Measurements from ENCODE around the gene ASCL3.
A peak's percentile ranks its signal among the peaks of the same experiment; 100 is the strongest.
"Not testable (repeated sequence)": the region's sequence is repeated elsewhere in the genome, so short reads cannot be mapped to it uniquely, and the experiment has no call there.

The ASCL3 gene

DNA sequence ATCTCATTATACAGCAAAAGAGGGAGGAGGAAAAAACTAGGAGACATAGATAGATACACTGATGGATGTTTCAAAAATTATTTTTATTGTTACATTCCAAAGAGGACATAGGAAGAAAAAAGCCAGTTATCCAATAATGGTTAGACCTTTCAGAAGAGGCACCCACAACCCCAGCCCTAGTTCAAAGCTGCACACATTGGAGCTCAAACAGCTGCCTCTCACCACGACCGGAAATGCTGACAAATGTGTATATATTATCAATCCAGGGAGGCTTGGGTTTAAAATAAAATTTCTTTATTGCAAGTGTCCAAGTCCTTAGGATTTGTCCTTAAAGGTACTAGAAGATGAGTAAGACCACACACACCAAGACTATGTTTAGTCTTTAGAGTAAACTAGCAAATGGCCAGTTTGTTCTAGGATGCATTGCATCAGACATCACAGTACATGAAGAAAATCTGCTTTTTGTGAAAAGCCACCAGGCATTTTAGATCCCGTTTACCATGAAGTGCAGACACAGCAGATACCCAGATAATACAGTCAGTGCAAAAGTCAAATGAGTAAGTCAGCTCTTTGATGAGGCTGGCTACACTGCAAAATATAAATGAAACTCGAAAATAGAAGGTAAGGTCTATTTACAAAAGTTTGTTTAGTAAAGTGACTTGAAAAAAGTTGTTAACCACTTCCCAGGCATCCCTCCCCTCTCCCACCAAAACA lies 4.6 kb upstream of the ASCL3 start:
- DNase-seq (ENCODE audit: low spot score), result no peak

DNA sequence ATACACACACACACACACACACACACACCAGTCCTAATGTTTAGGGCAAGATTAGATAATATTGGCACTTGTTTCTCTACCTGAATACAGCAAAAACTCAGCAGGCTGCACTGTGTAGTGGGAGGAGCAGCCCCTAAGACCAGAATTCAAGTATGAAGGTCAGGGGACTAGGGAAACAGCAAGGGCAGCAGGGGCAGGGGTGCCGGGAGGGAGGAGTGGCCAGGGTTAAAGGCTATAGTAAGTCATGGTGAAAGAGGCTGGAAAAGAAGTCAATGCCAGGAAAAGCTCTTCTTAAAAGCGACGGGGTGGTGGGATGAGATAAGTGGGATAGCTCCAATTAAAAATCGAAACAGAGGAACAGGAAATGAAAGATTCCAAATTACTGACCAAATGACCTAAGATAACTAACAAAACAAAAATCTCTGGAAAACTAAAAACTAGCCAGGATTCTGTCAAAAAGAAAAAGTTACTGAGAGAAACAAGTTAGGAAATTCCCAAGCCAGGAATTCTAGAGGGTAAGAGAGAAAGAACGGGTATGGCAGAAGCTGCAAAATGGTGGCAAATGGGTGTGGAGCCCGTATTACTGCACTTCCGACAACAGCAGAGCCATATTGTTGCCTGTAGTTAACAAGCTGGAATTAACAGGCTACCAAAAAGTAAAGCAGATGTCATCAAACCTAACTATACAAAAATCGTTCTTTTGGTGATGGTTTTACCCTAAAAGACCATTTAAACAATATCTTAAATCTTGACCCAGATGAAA lies 1.3 kb downstream of the ASCL3 start:
- DNase-seq (ENCODE audit: low spot score), result no peak

DNA sequence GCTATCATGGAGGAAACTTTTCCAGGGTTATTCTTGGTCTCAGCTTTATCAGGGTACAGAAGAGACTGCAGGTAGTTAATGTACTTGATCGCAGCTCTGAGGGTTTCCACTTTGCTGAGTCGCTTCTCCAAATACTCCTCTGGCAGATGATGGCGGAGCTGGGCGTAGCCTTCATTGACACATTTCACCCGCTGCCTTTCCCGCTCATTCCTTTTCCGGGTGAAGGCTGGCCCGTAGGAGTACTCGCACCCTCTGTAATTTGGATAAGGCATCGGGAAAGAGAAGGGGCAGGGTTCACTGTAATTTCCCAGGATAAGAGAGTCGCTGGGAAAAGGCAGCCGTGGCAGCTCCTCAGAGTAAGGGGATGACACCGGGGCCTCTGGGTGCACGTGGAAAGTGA lies 5.2 kb downstream of the ASCL3 start:
- no peak for DNase-seq (ENCODE audit: low spot score)

DNA sequence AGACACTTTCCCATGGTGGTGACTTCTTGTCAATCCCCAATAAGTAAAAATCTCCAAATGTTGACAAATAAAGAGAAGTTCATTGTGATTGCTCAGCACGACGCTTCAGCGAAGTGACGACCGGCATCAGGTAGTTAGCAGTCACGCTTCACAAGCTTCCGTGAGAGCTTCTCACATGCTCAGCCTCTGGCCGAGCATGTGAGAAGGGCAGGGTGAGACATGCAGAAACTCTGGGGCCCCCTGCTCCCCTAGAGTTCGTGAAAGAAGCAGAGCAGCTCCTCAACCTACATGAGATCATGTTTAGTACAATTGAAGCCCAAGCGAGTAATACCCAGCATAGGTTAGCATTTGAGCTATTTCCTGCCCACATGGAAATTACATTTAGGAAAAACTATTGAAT lies 5.7 kb downstream of the ASCL3 start:
- DNase-seq (ENCODE audit: low spot score), result no peak

DNA sequence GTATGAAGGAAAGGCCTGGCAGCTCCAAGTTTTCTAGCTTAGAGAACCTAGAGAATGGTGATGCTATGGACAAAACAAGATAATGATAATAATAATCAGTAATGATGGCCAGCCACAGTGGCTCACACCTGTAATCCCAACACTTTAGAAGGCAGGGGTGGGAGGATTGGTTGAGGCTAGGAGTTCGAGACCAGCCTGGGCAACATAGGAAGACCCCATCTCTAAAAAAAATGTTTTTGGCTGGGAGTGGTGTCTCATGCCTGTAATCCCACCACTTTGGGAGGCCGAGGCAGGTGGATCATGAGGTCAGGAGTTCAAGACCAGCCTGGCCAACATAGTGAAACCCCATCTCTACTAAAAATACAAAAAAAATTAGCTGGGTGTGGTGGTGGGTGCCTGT lies 7.0 kb downstream of the ASCL3 start:
- DNase-seq (ENCODE audit: low spot score), result not testable (repeated sequence)

DNA sequence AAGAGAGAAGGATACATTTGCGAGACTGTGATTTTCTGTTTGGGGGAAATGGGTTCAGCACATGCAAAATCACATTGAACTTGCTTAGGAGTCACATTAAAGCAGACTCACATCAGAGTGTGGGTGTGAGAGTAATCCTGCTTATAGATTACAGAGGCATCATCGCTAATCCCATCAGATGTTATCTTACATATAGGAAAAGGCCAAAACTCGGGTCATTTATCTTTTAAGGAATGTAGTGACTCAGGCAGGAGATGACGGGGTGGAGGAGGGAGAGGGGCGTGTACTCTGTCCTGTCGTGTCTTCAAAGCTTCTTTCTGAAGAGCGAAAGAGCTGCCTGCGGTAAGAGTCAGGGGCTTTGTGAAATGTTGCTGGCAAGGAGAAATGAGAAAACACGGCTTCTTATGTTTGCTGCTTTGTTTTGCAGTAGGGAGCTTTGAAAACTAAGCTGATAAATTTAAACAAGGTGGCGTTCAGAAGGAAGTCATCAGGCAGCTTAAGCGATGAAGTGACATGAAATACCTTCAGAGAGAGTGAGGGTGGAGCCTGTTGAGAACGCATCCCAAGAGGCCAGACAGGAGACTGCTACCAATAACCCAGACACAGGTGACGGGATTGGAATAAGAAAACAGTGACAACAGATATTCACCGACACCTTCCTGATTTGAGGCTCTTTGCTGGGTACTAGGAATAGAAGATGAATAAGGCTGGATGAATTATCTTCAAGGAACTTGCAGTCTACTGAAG lies 7.9 kb downstream of the ASCL3 start:
- no peak for DNase-seq (ENCODE audit: low spot score)

DNA sequence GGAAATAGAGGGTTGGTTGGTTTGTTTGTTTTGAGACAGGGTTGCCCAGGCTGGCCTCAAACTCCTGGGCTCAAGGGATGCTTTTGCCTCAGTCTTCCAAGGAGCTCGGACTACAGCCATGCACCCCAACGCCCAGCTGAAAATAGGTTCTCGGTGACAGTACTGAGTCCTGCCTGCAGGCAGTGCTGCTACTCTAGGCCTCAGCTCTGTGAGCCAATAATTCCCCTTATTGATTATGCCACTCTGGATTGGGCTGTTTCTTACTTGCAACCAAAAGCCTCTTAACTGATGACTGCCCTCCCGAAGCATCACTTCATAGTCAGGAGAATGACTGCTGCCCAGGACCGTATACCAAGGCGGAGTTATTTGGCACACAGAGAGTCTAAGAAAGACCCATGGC lies 8.9 kb downstream of the ASCL3 start:
- no peak for DNase-seq (ENCODE audit: low spot score)

DNA sequence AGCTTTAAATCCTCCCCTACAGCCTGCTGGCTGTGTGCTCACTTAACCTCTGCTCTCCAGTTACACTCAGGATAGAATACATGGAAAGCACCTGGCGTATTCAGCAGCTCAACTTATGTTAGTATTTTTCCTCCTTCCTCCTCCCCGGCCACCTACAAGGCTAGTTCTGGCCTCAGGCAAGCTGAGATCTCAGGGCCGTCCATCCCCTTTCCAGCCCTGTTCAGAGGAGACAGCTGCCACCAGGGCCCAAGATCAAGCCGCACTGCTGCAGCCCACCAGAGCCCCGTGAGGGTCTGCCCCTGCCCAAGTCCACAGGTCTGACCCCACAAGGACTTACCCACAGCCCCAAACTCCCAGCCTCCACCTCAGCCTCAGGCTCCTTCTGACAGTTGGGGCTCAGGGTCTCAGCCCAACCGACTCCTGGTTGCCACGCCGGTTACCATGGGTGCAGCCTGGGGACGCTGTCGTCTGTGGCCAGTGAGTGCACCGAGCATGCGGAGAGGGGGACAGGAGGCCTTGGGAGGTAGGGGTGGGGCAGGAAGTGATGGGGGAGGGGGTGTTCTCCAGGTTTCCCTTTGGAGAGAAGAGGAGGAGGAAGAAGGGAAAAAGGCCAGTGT lies 10.1 kb downstream of the ASCL3 start, which contains the start of gene C11orf16:
TSS of gene C11orf16 (minus strand) at position 384 of the 617 bp plus-strand sequence. CDS start 639 bp downstream, outside the sequence.
- no peak for DNase-seq (ENCODE audit: low spot score)

DNA sequence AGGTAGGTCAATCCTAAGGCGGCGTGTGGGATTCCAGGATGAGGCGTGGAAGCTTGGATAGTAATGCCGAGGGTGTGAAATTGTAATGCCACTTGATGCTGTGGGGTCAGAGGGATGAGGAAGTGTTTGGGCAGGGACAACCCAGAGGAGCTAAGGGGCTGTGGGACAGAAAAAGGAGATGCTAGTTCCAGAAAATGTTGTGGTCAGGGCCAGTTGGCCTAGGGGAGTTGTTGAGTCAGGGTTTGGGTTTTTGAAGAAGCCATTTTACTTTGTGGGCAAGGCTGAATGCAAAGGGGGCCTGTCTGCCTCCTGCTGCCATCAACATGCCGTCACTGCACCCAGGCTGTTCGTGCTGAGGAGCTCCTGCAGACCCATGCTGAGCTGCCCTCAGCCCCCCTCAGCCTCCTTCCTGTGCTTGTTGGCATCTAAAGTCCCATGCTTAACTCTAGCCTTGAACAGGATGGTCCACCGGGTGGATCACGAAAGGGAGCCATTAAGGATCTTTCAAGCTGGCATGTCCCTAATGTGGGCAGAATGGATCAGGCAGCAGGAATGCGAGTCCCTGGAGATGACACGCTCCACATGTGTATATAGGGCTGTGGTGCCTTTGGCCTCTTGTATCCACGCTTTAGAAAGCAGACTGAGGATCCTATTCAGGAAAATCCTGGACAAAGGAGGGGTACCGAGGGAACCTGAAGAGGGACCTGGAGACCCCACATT lies 12.2 kb downstream of the ASCL3 start:
- no peak for DNase-seq (ENCODE audit: low spot score)

DNA sequence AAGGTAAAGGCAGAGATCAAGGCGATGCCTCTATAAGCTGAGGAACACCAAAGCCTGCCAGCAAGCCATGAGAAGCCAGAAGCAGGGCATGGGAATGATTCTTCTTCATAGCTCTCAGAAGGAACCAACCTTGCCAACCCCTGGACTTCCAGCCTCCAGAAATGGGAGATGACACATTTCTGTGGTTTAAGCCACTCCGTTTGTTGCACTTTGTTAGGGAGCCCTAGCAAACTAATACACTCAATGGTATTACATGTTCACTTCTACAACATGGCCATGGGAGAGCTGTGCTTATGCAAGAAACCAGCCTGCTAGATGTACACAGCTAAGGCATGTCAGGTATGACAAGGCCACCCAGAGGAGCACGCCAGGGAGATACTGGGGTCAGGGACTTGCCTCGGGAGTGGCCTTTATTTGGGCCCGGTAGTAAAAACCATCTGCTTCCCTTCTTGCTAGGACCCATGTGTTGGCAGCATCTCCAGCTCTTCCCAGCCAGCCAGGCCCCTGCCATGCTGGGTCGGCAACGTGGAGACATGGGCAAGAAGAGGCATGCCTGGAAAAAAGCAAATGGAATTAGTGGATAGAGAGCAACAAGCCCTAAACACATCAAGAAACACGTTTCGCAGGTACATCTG lies 13.7 kb downstream of the ASCL3 start:
- peak; percentile 23 for DNase-seq (ENCODE audit: low spot score)

DNA sequence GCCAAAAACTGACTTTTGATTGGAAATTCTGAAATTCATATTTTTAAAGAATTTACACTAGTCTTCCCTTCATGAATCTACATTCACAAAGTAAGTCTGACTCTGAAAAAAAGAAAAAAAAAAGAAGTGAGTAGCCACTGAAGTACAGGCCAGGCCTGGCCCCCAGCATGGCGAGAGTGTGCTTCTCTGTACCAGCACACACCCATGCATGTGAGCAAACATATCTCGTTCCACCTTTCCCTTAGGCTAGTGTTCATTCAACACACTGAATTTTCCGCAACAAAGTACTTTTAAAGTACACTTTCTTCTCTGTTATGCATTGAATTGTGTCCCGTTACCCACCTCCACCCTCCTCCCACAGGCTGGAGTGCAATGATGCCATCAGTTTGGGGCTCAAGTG lies 14.6 kb downstream of the ASCL3 start:
- peak; percentile 7 for DNase-seq (ENCODE audit: low spot score)

DNA sequence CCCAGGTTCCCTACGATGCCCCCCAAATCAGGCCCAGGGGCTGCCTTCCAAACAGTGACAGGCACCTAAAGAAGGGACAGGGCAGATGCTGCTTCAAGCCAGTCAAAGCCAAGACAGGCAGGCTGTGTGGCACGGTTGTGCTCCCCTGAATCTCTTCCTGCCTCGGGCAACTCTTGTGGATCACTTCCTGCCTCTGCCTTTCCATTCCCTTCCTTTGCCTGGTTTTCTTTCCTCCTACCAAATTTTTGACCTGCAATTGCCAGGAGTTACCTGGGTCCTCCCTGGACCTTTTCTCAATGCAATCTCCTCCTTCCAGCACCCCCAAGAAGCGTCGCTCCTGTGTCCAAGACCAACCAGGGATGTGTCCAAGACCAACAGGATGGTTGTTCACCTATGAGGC lies 15.6 kb downstream of the ASCL3 start:
- DNase-seq (ENCODE audit: low spot score), result peak; percentile 29

DNA sequence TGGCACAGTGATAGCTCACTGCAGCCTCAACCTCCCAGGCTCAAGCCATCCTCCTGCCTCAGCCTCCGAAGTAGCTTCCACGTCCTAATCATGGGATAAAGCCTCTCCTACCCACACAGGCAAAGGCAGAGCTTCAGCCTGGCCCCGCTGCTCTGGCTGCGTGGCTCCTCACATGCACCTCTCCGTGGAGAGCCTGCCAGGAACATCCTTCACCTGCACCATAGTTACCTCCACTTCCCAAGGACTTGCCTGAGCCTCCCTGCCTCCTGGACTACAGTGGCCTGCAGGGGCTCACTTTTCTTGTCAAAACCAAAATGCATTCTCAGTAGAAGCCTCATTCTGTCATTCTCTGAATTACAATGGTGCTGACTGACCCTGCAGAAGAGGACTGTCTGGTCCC lies 16.6 kb downstream of the ASCL3 start:
- peak; percentile 14 for DNase-seq (ENCODE audit: low spot score)

DNA sequence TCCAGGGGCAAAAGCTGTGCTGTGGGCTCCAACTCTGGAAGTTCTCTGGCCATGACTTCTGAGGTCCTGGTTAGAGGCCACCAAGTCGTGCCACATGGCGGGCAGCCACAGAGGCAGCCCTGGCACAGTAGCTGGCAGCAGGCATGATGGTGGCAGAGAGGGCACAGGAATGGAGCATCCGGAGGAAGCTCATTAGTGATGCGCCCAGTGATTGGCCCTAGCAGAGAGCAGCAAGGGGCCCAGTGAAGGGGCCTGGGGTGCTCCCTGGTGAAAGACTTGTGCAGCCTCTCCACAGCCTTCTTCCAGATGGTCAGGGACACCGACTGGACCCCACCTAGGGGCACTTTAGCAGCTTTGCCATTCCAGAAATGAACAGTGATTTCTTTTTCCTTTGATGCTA lies 17.1 kb downstream of the ASCL3 start:
- DNase-seq (ENCODE audit: low spot score), result peak; percentile 25

DNA sequence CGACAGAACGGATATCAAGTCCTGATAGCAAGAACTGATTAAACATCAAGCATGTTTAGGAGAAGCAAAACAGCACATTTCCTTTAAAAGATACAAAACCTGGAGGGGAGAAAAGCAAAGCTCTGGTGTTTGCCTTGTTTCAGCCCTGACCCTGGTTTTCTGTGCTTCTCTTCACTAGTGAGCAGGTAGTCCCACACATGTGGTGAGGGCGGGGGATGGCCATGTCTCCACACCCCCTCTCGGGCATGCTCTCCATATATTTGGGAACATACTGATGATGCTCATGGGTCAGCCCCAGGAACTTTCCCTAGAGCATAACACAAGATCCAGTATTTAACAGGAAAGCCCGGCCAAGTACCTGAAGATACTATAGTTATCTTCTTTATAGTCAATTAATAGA lies 20.1 kb downstream of the ASCL3 start:
- no peak for DNase-seq (ENCODE audit: low spot score)

DNA sequence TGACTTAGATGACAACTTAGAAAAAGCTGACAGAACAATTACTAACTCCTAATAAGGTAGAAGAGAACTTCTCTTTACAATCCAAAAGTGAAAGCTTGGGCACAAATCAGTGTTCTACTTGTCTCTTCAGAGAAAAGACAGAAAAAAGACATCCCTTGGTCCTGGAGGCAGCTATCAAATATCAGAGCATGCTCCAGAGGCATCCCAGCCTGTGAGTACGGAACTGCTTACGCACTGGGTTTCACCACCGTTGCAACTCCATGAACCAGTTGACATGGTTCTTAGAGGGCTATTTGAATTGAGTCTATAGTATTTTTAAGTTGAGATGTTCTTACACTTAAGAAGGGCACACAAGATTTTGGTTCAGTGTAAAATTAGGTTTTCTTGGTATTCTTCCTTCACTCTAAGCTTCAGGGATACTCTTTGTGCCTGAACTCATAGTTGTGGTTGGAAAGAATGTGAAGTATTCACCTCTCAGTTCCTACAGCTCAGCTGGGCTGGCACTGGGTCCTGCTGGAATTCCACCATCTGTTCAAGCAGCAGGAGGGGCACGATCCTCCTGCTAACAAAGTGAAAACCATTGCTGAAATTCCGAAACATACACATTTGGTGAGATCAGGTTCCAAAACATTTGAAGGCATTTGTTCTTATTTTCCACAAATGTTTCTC lies 25.5 kb downstream of the ASCL3 start:
- DNase-seq (ENCODE audit: low spot score), result peak; percentile 44

DNA sequence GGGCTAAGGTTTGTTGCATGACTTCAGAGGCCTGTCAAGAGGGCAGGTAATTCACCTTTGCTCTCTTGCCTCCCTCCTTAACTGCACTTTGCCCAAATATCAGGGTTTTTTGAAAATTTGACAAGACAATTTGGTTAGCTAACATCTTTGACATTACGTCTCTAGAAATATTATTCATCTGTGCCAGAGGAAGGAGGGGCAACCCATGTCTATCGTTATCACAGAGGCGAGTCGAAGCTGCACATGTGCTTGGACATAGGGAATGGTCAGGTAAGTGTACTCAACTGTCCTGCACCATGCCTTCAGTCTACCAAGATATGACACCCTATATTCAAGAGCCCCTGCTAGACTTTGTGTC lies 28.2 kb downstream of the ASCL3 start:
- DNase-seq (ENCODE audit: low spot score), result peak; percentile 22

DNA sequence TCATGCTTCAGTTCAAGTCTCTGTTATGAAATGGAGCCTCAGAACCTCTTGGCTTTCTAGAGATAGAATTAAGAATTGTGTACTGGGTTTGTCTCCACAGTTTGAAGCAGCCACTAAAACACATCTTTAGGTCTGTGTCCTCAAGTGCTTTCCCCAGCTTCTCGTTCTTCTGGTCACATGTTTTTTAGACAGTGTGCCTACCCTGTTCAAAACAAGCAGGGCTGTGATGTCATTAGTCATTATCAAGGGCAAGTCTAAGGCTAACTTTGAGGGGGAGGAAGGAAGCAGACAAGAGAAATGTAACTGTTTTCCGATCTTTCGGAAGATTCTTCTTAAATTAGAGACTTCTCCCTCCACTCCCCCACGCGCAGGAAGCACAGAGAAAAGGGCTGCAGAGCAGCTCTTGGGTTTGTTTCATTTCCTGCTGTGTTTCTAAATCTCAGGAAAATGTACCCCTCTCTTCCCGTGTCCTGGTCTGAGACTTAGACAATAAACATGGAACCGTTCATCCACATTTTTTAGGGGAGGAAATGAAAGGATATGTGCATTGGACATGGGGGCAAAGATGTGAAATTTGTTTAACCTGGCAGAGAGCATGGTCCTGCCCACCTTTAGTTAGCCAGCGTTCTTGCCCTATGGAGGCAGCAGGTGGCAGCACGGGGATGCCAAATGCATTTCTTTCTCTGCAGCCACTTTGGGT lies 28.7 kb downstream of the ASCL3 start:
- DNase-seq (ENCODE audit: low spot score), result peak; percentile 62

DNA sequence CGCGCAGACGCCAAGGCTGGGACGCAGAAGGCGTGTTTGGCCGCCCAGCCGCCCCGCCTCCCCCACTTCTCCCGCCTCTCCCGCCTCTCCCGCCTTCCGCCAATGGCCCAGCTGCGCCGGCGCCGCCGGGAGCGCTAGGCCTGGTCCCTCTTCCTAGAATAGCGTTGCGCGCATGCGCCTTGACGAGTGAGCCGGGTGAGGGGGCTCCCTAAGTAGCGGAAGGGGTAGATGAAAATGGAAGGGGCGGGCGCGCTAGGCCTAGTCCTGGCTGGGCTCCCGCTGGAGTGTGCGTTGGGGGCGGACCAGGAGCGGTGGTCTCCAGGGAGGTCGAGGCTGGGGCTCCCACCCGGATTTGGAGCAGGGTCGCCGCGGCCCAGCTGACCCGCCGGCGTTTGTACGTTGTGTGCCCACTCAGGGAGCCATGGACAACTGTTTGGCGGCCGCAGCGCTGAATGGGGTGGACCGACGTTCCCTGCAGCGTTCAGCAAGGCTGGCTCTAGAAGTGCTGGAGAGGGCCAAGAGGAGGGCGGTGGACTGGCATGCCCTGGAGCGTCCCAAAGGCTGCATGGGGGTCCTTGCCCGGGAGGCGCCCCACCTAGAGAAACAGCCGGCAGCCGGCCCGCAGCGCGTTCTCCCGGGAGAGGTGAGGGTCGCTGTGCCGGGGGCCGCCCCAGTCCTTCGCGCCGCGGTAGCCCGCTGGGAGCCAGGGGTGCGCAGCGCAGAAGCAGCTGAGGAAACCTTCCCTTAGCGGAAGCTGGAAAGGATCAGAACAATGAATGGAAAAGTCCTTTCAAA lies 31.6 kb downstream of the ASCL3 start, which contains the start of gene AKIP1:
TSS of gene AKIP1 (plus strand) at position 161 of the 795 bp plus-strand sequence. CDS start at position 422, 261 bp downstream.
- DNase-seq (ENCODE audit: low spot score), result peak; percentile 98
